ENCODE results near the gene VPS37C.

DNA sequence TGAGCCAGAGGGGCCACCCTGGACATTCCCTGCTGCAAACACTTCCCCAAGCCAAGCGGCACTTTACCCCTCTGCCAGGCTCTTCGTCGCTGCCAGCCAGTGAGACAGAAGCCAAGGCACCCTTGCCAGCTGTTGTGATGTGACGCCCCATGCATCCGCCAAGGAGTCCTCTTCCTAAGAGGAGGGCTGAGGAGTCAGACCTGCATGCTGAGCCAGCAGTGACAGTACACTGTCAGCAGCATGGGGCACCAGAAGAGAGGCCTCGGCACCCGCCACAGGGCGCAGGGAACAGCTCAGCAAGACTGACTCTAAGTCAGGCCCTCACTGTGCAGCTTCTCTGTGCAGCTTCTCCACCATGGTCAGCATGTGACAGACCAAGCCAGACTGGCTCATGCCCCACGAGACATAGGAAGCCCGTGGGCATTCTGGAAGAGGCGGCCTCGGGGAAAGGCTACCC lies 26.4 kb downstream of the VPS37C start:
- TF ChIP-seq, protein P1, sequence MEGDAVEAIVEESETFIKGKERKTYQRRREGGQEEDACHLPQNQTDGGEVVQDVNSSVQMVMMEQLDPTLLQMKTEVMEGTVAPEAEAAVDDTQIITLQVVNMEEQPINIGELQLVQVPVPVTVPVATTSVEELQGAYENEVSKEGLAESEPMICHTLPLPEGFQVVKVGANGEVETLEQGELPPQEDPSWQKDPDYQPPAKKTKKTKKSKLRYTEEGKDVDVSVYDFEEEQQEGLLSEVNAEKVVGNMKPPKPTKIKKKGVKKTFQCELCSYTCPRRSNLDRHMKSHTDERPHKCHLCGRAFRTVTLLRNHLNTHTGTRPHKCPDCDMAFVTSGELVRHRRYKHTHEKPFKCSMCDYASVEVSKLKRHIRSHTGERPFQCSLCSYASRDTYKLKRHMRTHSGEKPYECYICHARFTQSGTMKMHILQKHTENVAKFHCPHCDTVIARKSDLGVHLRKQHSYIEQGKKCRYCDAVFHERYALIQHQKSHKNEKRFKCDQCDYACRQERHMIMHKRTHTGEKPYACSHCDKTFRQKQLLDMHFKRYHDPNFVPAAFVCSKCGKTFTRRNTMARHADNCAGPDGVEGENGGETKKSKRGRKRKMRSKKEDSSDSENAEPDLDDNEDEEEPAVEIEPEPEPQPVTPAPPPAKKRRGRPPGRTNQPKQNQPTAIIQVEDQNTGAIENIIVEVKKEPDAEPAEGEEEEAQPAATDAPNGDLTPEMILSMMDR (conservative IDR thresholded peaks at IDR 0.05; ENCODE audit: low read depth, low read length): no peak
- TF ChIP-seq EZH2 (IDR thresholded peaks at IDR 0.05; ENCODE audit: borderline replicate concordance, low read depth, low read length, poor library complexity, severe bottlenecking): no peak

Data from A673 (cell line).